Germinal center (tissue), 1 donor: ENCODE measurements around the gene FGFR4.
"Not testable (repeated sequence)": the region's sequence is repeated elsewhere in the genome, so short reads cannot be mapped to it uniquely, and the experiment has no call there.

ENCODE experiments used
- DNase-seq: peaks from one replicate; pipeline ENCODE4 v3.0.0; 2012; ENCODE audit warnings: mixed read lengths, low spot score

FGFR4 gene

DNA sequence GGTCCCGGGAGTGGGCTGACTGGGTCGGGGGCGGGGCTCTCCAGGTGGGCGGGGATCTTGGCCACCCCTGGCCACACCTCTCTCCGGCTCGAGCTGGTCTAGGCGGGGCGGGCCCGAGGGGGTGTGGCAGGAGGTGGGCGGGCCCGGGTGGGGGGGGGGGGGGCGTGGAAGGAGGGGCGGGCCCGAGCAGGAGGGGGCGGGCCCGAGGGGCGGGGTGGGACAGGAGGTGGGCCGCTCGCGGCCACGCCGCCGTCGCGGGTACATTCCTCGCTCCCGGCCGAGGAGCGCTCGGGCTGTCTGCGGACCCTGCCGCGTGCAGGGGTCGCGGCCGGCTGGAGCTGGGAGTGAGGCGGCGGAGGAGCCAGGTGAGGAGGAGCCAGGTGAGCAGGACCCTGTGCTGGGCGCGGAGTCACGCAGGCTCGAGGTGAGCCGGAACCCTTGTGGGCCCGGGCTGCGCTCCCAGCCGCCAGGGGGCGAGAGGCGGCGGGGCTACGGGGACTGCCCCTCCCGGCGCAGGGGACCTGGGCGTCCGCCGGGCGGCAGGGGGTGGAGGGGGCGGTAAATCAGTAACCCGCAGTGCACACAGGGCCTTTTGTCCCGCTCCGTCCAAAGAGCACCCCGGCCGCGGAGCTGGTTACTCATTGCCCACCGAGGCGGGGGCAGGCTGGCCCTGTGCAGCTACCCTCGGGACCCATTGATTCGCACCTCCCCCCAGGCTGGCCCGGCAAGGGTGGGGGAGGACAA, at the start of gene FGFR4:
Gene FGFR4 (plus strand): TSS at position 262 of the 744 bp plus-strand sequence. CDS start 2,688 bp downstream, outside the sequence.
- DNase-seq: peak; percentile 94

- DNase-seq: no peak
These were observed 49.8 kb upstream of the FGFR4 start for GRCh38 chr5:177036921-177037320.

- DNase-seq: no peak
These were observed 45.8 kb upstream of the FGFR4 start for GRCh38 chr5:177040814-177041420.

DNA sequence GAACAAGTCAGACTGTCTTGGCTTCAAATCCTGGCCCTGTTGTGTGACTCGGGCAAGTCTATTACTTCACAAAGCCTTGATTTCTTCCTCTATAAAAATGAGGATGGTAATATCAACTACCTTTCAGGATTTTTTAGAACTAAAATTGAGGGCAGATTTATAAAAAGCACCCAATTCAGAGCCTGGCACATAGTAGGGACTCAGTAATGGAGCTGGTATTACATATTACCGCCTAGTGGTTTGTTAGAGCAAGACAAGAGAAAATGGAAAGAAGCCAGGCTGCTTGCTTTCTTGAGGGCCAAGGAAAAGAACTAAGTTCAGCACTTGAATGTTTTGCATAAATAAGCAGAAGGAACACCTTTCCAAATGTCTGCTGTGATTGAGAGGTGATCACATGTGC, 44.8 kb upstream of the FGFR4 start:
- no peak for DNase-seq

GRCh38 chr5:177043114-177043513, 43.6 kb upstream of the FGFR4 start:
- DNase-seq: no peak

DNA sequence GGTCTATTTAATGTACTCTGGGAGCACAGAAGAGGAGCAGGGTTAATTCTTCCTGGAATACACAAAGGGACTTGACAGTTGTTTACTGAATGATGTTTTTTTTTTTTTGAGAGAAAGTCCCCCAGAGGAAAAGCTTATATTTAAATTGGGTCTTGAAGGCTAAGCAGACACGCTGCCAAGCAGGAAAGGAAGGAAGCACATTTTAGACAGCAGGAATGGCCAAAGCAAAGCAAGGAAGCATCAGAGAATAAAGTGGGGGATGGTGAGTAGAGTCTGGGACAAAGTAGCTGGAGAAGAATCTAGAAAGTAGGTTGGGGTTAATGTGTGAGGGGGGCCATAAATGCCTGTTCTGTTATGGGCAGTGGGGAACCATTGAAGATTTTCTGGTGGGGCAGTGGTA, 42.8 kb upstream of the FGFR4 start:
- no peak for DNase-seq

DNA sequence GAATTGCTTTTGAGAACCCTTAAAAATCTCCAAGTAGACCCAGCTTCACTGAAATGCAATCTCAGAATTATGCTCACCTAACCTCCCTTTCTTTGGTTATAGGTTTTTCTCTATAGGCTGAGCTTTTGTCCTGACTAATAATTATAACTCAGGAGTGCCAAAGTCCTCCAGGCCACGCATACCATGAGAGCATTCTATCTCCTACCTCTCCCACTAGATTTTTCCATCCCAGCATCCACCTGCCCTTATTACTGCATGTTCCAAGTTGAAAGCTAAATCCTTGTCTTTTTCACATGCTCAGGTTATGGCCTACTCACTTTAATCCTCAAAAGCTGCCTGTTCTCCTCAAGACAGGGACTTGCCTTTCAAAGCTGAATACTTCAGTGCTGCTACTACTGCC, 42.1 kb upstream of the FGFR4 start:
- DNase-seq: no peak

DNA sequence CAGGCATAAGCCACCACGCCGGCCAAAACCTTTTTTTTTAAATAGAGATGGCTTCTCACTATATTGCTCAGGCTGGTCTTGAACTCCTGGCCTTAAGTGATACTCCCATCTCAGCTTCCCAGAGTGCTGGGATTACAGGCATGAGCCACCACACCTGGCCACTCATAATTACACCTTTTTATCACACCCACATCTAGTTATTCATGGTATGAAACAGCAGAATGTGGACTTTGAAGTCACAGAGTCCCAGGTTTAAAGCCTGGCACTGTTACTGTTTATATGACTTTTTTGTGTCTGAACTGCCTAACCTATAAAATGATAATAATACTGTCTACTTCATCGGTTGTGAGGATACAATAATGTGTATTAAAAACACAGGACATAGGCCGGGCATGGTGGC, 41.1 kb upstream of the FGFR4 start:
- no peak for DNase-seq

- DNase-seq: not testable (repeated sequence)
These were observed 38.2 kb upstream of the FGFR4 start for GRCh38 chr5:177048531-177048930.

- no peak for DNase-seq
These were observed 37.4 kb upstream of the FGFR4 start for GRCh38 chr5:177049285-177049684.

GRCh38 chr5:177064500-177065277, 22.0 kb upstream of the FGFR4 start:
- no peak for DNase-seq

- DNase-seq: no peak
These were observed 21.2 kb upstream of the FGFR4 start for GRCh38 chr5:177065491-177065890.

GRCh38 chr5:177066224-177066623, 20.5 kb upstream of the FGFR4 start:
- no peak for DNase-seq

DNA sequence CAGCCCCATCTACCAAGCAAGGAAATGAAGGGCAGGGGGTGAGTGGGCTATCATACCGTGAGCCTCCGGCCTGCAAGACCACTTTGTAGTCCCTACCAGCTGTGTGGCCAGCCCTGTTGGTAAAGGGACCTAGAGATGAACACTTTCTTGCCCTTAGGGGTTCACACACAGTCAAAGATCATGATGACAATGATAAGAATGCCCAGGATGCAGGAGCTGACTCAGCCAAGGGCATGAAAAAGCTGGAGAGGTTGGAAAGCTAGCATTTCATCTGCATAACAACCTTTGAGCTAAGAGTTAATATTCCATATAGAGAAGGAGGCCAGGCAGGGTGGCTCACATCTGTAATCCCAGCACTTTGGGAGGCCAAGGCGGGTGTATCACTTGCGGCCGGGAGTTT, 19.2 kb upstream of the FGFR4 start:
- DNase-seq: no peak

GRCh38 chr5:177070536-177071191, 16.1 kb upstream of the FGFR4 start:
- DNase-seq: peak; percentile 79

- DNase-seq: peak; percentile 71
These were observed 14.9 kb upstream of the FGFR4 start for GRCh38 chr5:177071666-177072385.

DNA sequence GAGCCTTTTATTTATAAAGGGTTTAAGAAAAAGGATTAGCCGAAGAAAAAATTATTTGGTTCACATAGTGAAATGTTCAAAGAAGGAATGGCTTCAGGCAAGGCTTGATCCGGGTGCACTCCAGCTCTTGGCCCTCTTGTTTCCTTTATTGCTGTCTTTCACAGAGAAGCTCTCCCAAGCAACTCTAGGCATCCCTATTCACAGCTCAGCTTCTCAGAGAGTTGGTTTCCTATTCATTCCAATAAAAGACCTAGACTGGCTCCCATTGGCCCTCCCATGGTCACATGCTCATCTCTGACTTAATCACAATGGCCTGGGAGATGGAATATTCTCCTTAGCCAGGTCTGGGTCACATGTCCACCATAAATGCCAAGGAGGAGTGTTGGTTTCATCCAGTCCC, 9.4 kb upstream of the FGFR4 start:
- DNase-seq: no peak

GRCh38 chr5:177079606-177080005, 7.1 kb upstream of the FGFR4 start:
- DNase-seq: no peak

- no peak for DNase-seq
These were observed 6.5 kb upstream of the FGFR4 start for GRCh38 chr5:177080265-177080664.

- no peak for DNase-seq
These were observed 4.9 kb upstream of the FGFR4 start for GRCh38 chr5:177081859-177082258.

DNA sequence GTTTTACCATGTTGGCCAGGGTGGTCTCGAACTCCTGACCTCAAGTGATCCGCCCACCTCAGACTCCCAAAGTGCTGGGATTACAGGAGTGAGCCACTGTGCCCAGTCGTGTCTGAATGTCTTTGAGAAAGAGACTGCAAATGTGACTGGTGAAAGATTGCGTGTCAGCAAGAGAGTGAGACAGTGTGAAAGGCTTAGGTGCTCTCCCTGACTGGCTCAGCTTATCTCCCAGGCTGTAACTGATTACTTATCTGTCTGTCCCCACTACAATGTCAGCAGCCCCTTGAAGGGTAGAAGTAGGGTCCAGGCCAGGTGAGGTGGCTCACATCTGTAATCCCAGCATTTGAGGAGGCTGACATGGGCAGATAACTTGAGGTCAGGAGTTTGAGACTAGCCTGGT, 3.4 kb upstream of the FGFR4 start:
- no peak for DNase-seq

DNA sequence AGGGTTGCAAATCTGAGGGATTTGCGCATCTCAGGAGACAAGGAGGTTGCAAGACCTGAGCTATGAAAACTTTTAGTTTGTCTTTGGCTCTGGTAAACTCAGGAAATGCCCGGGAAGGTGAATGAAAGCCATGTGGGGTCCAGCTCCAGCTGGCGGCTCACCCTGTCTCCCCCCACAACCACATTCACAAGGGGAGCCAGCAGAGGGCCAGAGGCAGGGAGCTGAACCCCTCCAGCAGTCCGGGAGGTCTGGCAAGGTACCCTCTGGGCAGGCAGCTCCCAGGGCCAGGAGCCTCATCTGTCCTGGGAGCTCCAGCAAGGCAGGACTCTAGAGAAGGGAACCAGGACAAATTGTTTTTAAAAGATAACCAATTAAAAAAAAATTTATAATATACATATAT, 2.5 kb upstream of the FGFR4 start:
- no peak for DNase-seq
